Sigmoid colon (tissue), 4 donors: Measurements from ENCODE around the gene TMEM229B.

Source experiments
- CTCF ChIP-seq, 4 experiments: fragments of 450-650 bp in 3 of 4; fragments of 200-600 bp in 1 of 4; IDR thresholded peaks; one replicate each; pipeline ENCODE4 v1.5.1; 2016 to 2019; ENCODE audit warnings: antibody characterized with exemption in 4 of 4, mild to moderate bottlenecking in 3 of 4, moderate library complexity in 2 of 4
- POLR2AphosphoS5 ChIP-seq, 4 donors: sonication (generic); formaldehyde crosslinking; IDR thresholded peaks; one replicate each; pipeline ENCODE4 v1.6.1; 2017; ENCODE audit warnings: antibody characterized with exemption in 4 of 4

GRCh38 chr14:67515386-67516079 lies 27.0 kb upstream of the TMEM229B start:
- no peak for TF ChIP-seq POLR2AphosphoS5 (IDR thresholded peaks at IDR 0.05)
- TF ChIP-seq CTCF (IDR thresholded peaks at IDR 0.05), result no peak
